Neural progenitor cell (in vitro differentiated cells): ENCODE results near the gene MED27. TPM values are rescaled to one million over a fixed set of nuclear protein-coding genes. Genes with fewer than 3 reads are reported as not detected.

Source experiments
- DNase-seq: peaks from one replicate; pipeline ENCODE4 v3.0.0-alpha.2; 2016; ENCODE audit warnings: low spot score
- H2AFZ ChIP-seq: fragments of 200-600 bp; sonication (generic); replicated peaks from 2 replicates; pipeline ENCODE4 v1.6.1; 2016; ENCODE audit warnings: antibody characterized with exemption
- H3F3A ChIP-seq: fragments of 200-600 bp; sonication (generic); 2 replicates; pipeline ENCODE4 v1.6.1; 2016; ENCODE audit warnings: antibody characterized with exemption, low read depth
- H3K27ac ChIP-seq: fragments of 200-600 bp; sonication (generic); 2 replicates; pipeline ENCODE4 v1.5.1; 2016; ENCODE audit warnings: mild to moderate bottlenecking
- H3K27me3 ChIP-seq: fragments of 200-600 bp; sonication (generic); 2 replicates; pipeline ENCODE4 v1.6.1; 2016; ENCODE audit warnings: mild to moderate bottlenecking, moderate library complexity
- H3K36me3 ChIP-seq: fragments of 200-600 bp; sonication (generic); 2 replicates; pipeline ENCODE4 v1.5.1; 2016
- H3K4me1 ChIP-seq: fragments of 200-600 bp; sonication (generic); 2 replicates; pipeline ENCODE4 v1.6.1; 2016; ENCODE audit warnings: mixed run types
- H3K4me2 ChIP-seq: fragments of 200-600 bp; sonication (generic); 2 replicates; pipeline ENCODE4 v1.6.1; 2016
- H3K4me3 ChIP-seq: fragments of 200-600 bp; sonication (generic); 2 replicates; pipeline ENCODE4 v1.5.1; 2016
- H3K79me2 ChIP-seq: fragments of 200-600 bp; sonication (generic); 2 replicates; pipeline ENCODE4 v1.6.1; 2016; ENCODE audit warnings: low read depth
- H3K9ac ChIP-seq: fragments of 200-600 bp; sonication (generic); 2 replicates; pipeline ENCODE4 v1.6.1; 2016
- H3K9me3 ChIP-seq: fragments of 200-600 bp; sonication (generic); 2 replicates; pipeline ENCODE4 v1.5.1; 2016; ENCODE audit warnings: low read depth
- H4K20me1 ChIP-seq: fragments of 200-600 bp; sonication (generic); 2 replicates; pipeline ENCODE4 v1.6.1; 2016; ENCODE audit warnings: low read depth
- H3K27ac Mint-ChIP-seq: 3 replicates; pipeline ENCODE4 v1.8.0; 2021; ENCODE audit warnings: mixed read lengths
- H3K27me3 Mint-ChIP-seq: 2 replicates; pipeline ENCODE4 v1.8.0; 2022; ENCODE audit warnings: low read depth, mild to moderate bottlenecking, inconsistent platforms, moderate library complexity, mixed read lengths; ENCODE audit not compliant: insufficient read depth
- H3K36me3 Mint-ChIP-seq: 3 replicates; pipeline ENCODE4 v1.8.0; 2021; ENCODE audit warnings: mixed read lengths
- H3K4me1 Mint-ChIP-seq: 3 replicates; pipeline ENCODE4 v1.8.0; 2021; ENCODE audit warnings: mixed read lengths
- H3K4me3 Mint-ChIP-seq: 3 replicates; pipeline ENCODE4 v1.8.0; 2021; ENCODE audit warnings: mild to moderate bottlenecking, moderate library complexity, mixed read lengths
- H3K9me3 Mint-ChIP-seq: 3 replicates; pipeline ENCODE4 v1.8.0; 2020; ENCODE audit warnings: mixed read lengths
- CTCF ChIP-seq: fragments of 200-600 bp; sonication (generic); IDR thresholded peaks from 2 replicates; pipeline ENCODE4 v1.5.1; 2017; ENCODE audit warnings: antibody characterized with exemption, mild to moderate bottlenecking
- EZH2 ChIP-seq: fragments of 200-600 bp; sonication (generic); IDR thresholded peaks from 2 replicates; pipeline ENCODE4 v1.6.1; 2017; ENCODE audit warnings: antibody characterized with exemption, mild to moderate bottlenecking, moderate library complexity
- EZH2phosphoT487 ChIP-seq: fragments of 200-600 bp; sonication (generic); IDR thresholded peaks from 2 replicates; pipeline ENCODE4 v1.6.1; 2017; ENCODE audit warnings: antibody characterized with exemption
- total RNA-seq: library from RNA; depleted of rRNA; stranded (reverse); fragments of >200 nt; gene quantifications from 2 replicates; pipeline ENCODE4 v1.2.3, GENCODE V29; 2015; ENCODE audit warnings: low replicate concordance

MED27 gene
- total RNA-seq, 1 donor from 2014 or later: 15.1 TPM

- no peaks in the 10 kb centered on the region for H3K9me3 ChIP-seq
- Mint-ChIP-seq H3K4me3 (no peak overlapping the region), H3K9me3 (no peaks in the 10 kb centered on the region), H3K36me3 (no peaks in the 10 kb centered on the region), H3K27ac (peak overlapping the region; percentile 65), H3K27me3 (peaks cover 27% of the 10 kb centered on the region), H3K4me1 (peaks cover 7% of the 10 kb centered on the region)
- H3K36me3 ChIP-seq: no peaks in the 10 kb centered on the region
- H3K27me3 ChIP-seq: peaks cover 33% of the 10 kb centered on the region
- no peaks in the 10 kb centered on the region for H4K20me1 ChIP-seq
- TF ChIP-seq EZH2phosphoT487: no peak
- H3K4me3 ChIP-seq: no peak overlapping the region
- no peak for DNase-seq
- H3K27ac ChIP-seq: no peak overlapping the region
- H3K4me1 ChIP-seq: peaks cover 8% of the 10 kb centered on the region
- H3K79me2 ChIP-seq: no peaks in the 10 kb centered on the region
- no peak overlapping the region for H3K9ac ChIP-seq
- no peaks in the 10 kb centered on the region for H3F3A ChIP-seq
- H3K4me2 ChIP-seq: no peak overlapping the region
- no peak overlapping the region for H2AFZ ChIP-seq
Measured at GRCh38 chr9:132125944-132126679, 46.4 kb upstream of the MED27 start.

GRCh38 chr9:132125361-132125760 lies 45.7 kb upstream of the MED27 start:
- peaks cover 7% of the 10 kb centered on the region for H3K4me1 Mint-ChIP-seq
- DNase-seq: no peak
- no peaks in the 10 kb centered on the region for H3K36me3 Mint-ChIP-seq
- no peak overlapping the region for H3K27ac ChIP-seq
- no peaks in the 10 kb centered on the region for H4K20me1 ChIP-seq
- no peak overlapping the region for H3K4me2 ChIP-seq
- no peaks in the 10 kb centered on the region for H3K79me2 ChIP-seq
- no peaks in the 10 kb centered on the region for H3K9me3 Mint-ChIP-seq
- no peak overlapping the region for H3K9ac ChIP-seq
- no peaks in the 10 kb centered on the region for H3F3A ChIP-seq
- no peak for TF ChIP-seq EZH2
- TF ChIP-seq EZH2phosphoT487: no peak
- peaks cover 8% of the 10 kb centered on the region for H3K4me1 ChIP-seq
- no peak overlapping the region for H3K4me3 Mint-ChIP-seq
- no peak overlapping the region for H2AFZ ChIP-seq
- no peaks in the 10 kb centered on the region for H3K9me3 ChIP-seq
- no peak overlapping the region for H3K4me3 ChIP-seq
- H3K36me3 ChIP-seq: no peaks in the 10 kb centered on the region
- H3K27ac Mint-ChIP-seq: no peak overlapping the region
- peaks cover 34% of the 10 kb centered on the region for H3K27me3 ChIP-seq
- peaks cover 24% of the 10 kb centered on the region for H3K27me3 Mint-ChIP-seq

GRCh38 chr9:132124800-132125199 lies 45.1 kb upstream of the MED27 start:
- Histone ChIP-seq H2AFZ (no peak overlapping the region), H3K36me3 (no peaks in the 10 kb centered on the region), H3K9me3 (no peaks in the 10 kb centered on the region), H3K4me3 (no peak overlapping the region), H3F3A (no peaks in the 10 kb centered on the region), H3K4me1 (peaks cover 8% of the 10 kb centered on the region), H3K9ac (no peak overlapping the region), H4K20me1 (no peaks in the 10 kb centered on the region), H3K27me3 (peaks cover 39% of the 10 kb centered on the region), H3K79me2 (no peaks in the 10 kb centered on the region), H3K4me2 (no peak overlapping the region), H3K27ac (no peak overlapping the region)
- peaks cover 7% of the 10 kb centered on the region for H3K4me1 Mint-ChIP-seq
- H3K27ac Mint-ChIP-seq: no peak overlapping the region
- DNase-seq: no peak
- no peak overlapping the region for H3K4me3 Mint-ChIP-seq
- peaks cover 26% of the 10 kb centered on the region for H3K27me3 Mint-ChIP-seq
- no peaks in the 10 kb centered on the region for H3K36me3 Mint-ChIP-seq
- no peak for TF ChIP-seq EZH2phosphoT487
- H3K9me3 Mint-ChIP-seq: no peaks in the 10 kb centered on the region

GRCh38 chr9:132121021-132121420 lies 41.4 kb upstream of the MED27 start:
- H3K9me3 Mint-ChIP-seq: no peaks in the 10 kb centered on the region
- TF ChIP-seq CTCF (no peak), EZH2phosphoT487 (no peak), EZH2 (no peak)
- Histone ChIP-seq H3K4me3 (no peak overlapping the region), H4K20me1 (no peaks in the 10 kb centered on the region), H3K9me3 (no peaks in the 10 kb centered on the region), H3K27me3 (peaks cover 53% of the 10 kb centered on the region), H3K27ac (no peak overlapping the region), H3K4me1 (peaks cover 8% of the 10 kb centered on the region), H3K4me2 (no peak overlapping the region), H3K79me2 (no peaks in the 10 kb centered on the region), H2AFZ (no peak overlapping the region), H3F3A (no peaks in the 10 kb centered on the region), H3K36me3 (no peaks in the 10 kb centered on the region), H3K9ac (no peak overlapping the region)
- peaks cover 18% of the 10 kb centered on the region for H3K27me3 Mint-ChIP-seq
- H3K27ac Mint-ChIP-seq: no peak overlapping the region
- H3K36me3 Mint-ChIP-seq: no peaks in the 10 kb centered on the region
- H3K4me3 Mint-ChIP-seq: no peak overlapping the region
- no peak for DNase-seq
- peaks cover 2% of the 10 kb centered on the region for H3K4me1 Mint-ChIP-seq
